HG02970 (cell line): ENCODE results near the gene NUP205.
"Not testable (repeated sequence)": the region's sequence is repeated elsewhere in the genome, so short reads cannot be mapped to it uniquely, and the experiment has no call there.

Experiments
- ATAC-seq: cut with Tn5 transposase; IDR thresholded peaks from one replicate; pipeline ENCODE4 v1.9.1; 2021; ENCODE audit warnings: mild to moderate bottlenecking, moderate library complexity, moderate number of reproducible peaks; ENCODE audit not compliant: unreplicated experiment, low FRiP score

The NUP205 gene

GRCh38 chr7:135662373-135663114 is 104.8 kb downstream of the NUP205 start, which contains the start of gene STMP1:
TSS of gene STMP1 (plus strand) at chr7:135662514.
- peak; percentile 99 for ATAC-seq

DNA sequence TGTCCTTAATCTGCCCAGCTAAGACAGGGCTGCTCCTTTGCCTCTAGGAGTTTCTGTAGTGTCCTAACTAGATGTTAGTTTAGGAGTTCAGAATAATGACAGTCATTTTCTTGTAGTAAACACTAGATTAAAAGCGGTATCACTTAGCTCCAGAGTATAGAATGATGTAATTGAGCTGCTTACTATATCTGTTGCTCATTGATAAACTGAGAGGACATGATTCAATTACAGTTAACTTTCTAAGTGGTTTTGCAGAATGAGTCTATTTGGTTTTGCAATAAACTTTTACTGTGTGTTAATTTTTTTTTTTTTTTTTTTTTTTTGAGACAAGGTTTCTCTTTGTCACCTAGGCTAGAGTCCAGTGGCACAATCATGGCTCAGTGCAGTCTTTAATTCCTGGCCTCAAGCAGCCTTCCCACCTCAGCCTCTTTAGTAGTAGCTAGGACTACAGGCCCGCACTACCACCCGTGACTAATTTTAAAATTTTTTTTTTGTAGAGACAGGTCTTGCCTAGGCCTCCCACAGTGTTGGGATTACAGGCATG is 106.4 kb downstream of the NUP205 start:
- ATAC-seq: no peak

DNA sequence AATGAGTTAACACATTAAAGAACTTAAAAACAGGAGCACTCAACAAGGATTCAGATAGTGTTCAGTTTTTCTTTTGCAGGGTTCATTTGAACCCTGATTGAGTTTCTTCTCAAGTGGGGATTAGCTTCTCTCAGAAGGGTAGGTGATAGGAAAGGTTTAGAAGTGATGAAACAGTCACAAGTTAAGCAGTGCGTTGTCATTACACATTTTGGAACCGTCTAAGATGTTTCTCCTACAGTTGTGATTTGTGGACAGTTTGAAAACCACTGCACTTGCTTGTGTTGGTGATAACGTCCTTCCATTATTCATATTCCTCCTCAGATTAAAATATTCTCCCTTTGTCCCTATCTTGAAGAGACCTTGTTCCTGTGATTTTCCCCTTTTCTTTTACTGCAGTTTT is 107.3 kb downstream of the NUP205 start:
- ATAC-seq: no peak

DNA sequence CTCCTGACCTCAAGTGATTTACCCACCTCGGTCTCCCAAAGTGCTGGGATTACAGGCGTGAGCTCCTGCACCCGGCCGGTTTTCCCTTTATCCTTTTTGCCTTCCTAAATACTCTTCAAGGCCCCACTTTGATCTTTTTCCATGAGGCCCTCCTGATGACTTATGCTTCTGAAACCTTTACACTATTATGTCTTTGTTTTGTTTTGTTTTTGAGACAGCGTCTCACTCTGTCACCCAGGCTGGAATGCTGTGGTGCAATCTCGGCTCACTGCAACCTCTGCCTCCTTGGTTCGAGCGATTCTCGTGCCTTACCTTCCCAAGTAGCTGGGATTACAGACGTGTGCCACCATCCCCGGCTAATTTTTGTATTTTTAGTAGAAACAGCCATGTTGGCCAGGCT is 108.4 kb downstream of the NUP205 start:
- ATAC-seq: no peak

GRCh38 chr7:135666846-135667245 is 109.1 kb downstream of the NUP205 start:
- no peak for ATAC-seq

DNA sequence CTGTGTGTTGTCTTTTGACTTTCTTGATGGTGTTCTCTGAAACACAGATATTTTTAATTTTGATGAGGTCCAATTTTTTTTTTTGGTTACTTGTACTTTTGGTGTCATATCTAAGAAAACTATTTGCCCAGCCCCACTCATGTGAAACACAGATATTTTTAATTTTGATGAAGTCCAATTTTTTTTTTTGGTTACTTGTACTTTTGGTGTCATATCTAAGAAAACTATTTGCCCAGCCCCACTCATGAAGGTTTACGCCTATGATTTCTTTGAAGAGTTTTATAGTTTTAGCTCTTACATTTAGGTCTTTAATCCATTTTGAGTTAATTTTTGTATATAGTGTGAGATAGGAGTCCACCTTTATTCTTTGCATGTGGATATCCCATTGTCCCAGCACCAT is 109.9 kb downstream of the NUP205 start:
- not testable (repeated sequence) for ATAC-seq

DNA sequence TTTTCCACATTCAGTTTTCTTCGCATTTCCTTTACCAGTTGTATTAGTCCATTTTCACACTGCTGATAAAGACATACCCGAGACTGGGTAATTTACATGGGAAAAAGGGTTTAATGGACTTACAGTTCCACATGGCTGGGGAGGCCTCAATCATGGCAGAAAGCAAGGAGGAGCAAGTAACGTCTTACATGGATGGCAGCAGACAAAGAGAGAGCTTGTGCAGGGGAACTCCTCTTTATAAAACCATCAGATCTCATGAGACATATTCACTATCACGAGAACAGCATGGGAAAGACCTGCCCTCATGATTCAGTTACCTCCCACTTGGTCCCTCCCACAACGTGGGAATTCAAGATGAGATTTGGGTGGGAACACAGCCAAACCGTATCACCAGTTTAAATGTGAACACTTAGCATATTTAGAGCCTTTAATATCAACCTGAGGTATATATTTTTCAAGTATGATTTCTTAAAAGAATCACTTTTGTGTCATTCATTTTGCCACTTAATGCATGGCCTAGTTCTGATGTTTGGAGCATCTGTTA is 111.2 kb downstream of the NUP205 start:
- ATAC-seq: not testable (repeated sequence)

GRCh38 chr7:135669774-135670173 is 112.1 kb downstream of the NUP205 start:
- no peak for ATAC-seq

GRCh38 chr7:135670179-135670578 is 112.5 kb downstream of the NUP205 start:
- no peak for ATAC-seq

- no peak for ATAC-seq
Measured at GRCh38 chr7:135672560-135673359, 115.0 kb downstream of the NUP205 start.

GRCh38 chr7:135673360-135673706 is 115.6 kb downstream of the NUP205 start:
- ATAC-seq: no peak

DNA sequence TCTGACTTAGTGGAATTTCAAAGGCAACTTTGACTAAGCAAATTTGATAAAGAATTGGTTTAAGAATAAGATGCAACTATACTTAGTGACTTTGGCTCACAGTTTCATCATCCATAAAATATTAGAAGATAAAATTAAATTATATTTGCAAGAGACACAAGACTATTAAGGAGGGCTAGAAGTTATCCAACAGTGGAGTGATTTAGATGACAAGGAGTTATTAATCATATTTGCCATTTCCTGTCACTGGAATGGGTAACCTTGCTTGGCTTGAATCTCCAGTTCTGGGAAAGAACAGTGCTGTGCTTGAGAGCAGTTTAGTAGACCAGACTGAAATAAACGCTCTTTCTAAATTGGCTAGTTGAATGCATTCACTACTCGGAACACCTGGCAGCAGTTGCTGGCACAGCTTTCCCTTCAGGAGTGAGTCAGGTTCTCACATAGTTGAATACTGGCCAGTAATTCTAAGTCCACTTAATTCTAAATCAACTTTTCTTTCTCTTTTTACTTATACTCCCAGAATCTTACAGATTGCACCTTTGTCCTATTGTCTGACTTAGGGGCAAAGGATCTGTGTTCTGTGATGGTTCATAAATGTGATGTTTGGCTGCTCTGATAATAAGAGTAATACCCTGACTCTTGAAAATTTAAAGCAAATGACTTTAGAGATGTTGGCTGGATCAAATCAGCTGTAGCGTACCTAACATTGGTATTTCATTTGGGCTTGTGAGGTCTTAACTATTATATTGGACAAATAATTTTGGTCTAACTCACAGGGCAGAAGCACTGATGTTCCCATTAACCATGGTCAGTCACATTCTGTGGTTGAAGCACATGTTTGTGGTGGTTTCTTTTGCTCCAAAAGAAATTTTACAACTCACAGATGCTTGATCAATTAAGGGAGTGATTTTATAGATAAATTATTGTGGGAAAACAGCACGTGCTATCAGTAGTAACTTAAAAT is 121.2 kb downstream of the NUP205 start:
- no peak for ATAC-seq

- ATAC-seq: no peak
Measured at GRCh38 chr7:135681762-135682161, 124.0 kb downstream of the NUP205 start.

- ATAC-seq: no peak
Measured at GRCh38 chr7:135682191-135682590, 124.5 kb downstream of the NUP205 start.

- no peak for ATAC-seq
Measured at GRCh38 chr7:135683609-135684008, 125.9 kb downstream of the NUP205 start.

DNA sequence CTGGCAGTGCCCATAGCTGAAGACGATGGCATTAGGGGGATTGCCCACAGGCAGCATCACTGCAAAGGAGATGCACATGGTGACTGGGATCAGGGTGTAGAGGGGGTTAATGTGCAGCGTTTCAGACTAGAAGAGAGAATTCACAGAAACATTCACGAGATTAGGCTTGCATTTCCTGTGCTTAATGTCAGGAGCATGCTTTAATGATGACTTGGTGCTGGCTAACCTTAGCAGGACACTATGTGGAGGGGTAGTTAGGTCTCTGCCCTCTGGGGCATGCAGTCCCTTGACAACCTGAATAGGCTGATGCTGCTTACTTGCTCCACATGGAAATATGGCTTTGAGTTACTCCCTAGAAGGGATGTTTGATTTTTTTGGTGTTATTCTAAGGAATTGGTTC is 126.4 kb downstream of the NUP205 start:
- ATAC-seq: no peak

GRCh38 chr7:135684699-135685098 is 127.0 kb downstream of the NUP205 start:
- ATAC-seq: no peak

DNA sequence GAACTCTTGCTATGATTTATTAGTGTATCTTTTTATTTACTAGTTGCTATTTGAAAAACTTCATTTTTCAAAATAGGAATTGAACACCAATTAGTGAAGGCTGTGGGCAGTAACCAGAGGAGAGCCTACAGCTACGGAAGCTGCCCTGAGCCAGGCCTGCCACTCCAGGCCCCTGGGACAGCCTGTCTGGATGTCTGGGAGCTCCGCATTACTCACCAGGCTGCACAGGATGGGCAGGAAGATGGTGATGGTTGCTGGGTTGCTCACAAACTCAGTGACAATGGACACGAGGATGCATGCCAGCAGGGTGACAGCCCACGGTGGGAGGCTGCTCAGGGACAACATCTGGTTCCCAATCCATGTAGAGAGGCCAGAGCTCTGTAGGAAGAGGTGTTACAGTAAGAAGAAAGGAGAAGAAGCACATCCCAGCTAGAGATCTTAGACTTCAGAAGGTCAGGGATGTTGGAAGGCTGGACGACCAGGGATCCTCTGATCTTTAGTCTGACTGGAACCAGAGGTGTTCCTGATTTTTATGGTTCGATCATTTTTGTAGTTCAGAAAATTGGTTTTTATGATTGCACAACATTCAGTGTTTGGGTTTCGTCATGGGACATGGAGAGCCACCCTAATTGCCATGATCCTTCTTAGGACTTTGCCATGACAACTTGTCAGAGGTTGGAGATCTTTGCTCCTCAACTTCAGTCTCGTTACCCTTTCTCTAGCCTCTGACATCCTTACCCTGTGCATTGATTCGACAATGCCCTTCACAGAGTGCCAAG is 127.8 kb downstream of the NUP205 start:
- ATAC-seq: no peak

DNA sequence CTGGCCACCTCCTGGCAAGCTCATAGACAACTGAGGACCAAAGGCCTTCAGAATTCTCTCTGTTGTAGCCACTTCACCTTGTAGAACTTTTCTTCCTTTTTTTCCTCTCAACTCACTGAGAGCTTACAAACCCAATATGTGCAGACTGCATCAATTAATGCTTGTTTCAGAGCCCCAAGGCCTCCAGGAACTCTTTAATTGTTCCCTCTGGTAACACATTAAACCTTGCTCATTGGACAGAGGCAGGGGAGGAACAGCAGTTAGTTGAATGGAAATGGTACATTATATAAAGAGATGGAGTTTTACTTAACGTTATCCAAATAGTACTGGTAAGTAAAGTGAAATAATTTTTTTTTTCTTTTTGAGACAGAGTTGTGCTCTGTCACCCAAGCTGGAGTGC is 129.7 kb downstream of the NUP205 start:
- no peak for ATAC-seq
